NCI-H146 treated with DMSO at 0.1 percent for 48 hours (cell line): ENCODE measurements around the gene GPR142.

ENCODE experiments used
- DNase-seq: peaks from one replicate; lab custom pipeline; 2025; ENCODE audit not compliant: unreplicated experiment; lab: John Stamatoyannopoulos, UW

GPR142 gene, protein sequence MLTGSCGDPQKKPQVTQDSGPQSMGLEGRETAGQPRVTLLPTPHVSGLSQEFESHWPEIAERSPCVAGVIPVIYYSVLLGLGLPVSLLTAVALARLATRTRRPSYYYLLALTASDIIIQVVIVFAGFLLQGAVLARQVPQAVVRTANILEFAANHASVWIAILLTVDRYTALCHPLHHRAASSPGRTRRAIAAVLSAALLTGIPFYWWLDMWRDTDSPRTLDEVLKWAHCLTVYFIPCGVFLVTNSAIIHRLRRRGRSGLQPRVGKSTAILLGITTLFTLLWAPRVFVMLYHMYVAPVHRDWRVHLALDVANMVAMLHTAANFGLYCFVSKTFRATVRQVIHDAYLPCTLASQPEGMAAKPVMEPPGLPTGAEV

DNA sequence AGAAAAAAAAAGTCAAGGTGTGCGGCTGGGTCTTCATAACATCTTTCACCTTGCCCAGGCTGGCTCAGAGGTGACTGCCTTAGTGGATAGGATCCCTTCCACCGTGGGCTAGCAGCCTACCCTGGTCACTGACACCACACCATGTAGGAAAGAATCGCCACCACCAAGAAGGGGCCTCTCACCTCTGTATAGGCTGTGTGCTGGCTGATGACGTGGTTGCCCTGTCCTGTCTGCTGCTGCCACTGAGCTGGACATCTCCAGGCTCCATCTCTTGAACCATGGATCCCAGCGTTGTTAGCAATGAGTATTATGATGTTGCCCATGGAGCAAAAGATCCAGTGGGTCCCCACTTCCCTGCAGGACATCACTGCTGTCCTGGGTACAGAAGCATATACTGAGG, at the start of gene GPR142:
TSS of gene GPR142 (plus strand) at position 301 of the 400 bp plus-strand sequence. CDS start 2,035 bp downstream, outside the sequence.
- no peak for DNase-seq

DNA sequence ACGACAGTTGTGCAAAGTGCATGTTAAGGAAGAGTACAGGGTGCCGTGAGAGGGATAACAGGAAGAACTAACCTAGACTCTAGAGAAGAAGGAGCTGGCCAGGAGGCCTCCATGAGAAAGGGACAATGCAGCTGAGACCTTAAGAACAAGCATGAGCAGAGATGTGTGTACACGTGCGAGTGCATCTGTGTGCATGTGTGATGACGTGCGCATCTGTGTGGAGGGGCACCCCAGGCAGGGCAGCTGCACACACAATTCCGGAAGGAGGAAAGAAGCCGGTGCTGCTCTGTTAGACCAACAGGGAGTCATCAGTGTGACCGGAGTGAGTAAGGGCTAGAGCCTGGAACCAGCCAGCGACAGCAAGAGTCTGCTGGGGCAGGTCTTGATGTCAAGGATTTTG, 48.9 kb upstream of the GPR142 start:
- no peak for DNase-seq

DNA sequence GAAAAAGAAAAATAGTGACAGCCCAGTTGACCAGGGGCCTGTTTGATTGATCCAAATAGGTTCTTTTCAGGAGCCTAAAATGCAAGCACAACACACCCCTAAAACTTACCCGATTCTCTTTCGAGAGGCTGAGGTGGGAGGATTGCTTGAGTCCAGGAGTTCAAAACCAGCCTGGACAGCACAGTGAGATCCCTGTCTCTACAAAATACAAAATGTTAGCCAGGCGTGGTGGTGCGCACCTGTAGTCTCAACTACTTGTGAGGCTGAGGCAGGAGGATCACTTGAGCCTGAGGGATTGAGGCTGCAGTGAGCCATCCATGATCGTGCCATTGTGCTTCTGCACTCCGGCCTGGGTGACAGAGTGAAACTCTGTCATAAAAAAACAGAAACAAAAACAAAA, 42.8 kb upstream of the GPR142 start:
- DNase-seq, result no peak

DNA sequence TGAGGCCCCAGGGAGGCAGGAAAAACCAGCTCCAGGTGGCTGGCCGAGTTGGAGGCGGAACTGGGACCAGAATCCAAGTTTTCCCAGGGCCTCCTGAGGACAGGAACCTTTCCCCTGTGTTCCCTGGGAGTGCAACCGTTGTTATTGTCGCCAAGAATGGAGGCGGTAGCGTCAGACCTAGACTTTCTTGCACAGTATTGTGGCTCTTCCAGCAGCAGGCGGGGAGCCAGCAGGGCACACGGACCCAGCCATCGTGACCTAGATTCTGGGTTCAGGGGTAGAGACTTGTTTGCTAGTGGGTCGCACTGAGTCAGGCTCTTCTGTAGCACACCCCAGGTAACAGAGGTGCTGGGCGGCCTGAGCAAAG, 41.9 kb upstream of the GPR142 start:
- DNase-seq, result no peak

DNA sequence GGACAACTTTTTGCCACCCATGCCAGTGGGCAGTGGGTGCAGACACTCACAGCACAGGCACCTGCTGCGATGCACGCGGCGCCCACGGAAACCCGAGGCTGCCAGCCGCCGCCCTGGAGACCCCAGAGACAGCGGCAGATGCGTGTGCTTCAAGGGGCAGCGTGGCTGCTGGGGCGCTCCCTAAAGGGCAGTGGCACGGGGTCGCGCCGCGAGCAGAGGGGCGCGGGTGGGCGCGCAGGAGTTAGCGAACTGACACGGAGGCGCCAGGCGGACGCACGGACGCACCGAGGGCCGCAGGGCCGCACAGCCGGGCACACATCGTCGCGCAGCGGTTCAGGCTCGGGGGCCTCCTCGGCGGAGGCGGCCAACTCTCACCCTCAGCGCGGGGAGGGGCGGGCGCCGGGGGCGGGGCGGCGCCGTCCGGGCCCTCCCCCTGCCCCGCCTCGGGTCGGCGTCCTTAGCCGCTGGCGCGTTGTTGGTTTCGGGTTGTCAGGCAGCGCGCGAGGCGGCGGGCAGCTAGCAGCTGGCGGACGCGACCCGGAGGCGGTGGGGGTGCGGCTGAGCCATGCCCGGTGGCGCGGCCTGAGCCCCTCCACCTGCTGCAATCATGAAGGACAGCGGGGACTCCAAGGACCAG, 41.4 kb upstream of the GPR142 start, which contains the start of gene KIF19:
TSS of gene KIF19 (plus strand) at position 484 of the 637 bp plus-strand sequence. CDS start at position 608, 124 bp downstream.
- no peak for DNase-seq

DNA sequence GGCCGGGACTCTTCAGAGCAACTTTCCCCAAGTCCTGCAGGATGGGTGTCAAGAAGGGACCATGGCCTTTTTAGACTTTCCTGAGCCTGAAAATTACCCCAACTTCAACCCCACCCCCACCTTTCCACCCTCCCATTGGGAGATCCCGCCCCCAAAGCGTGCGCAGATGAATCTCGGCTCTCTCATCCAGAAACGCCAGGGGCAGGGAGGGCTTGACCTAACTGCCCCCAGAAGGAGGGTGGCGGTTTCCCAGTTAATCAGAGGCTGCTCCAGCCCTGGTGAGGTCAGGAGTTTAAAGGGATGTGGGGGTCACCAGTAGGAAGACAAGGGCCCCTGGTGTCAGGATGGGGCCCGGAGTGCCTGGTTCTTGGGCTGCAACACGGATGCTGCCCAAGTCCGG, 40.8 kb upstream of the GPR142 start:
- DNase-seq, result no peak

DNA sequence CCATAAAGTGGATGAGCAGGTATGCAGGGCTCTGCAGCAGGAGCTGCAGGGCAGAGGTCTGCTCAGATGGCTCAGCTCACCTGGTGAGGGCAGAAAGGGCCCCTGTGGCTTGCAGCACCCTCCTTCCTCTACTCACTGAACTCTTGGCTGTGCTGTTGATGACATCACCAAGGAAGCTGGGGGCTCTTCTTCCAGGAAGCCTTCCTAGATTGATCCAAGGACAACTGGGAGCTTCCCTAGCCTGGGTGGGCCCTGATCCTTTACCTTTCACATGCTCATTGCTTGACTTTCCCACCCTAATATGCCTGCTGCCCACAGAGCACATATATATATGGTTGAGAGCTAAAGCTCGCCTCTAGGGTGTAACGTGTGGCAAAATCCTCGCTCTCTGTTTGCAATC, 38.8 kb upstream of the GPR142 start:
- no peak for DNase-seq

DNA sequence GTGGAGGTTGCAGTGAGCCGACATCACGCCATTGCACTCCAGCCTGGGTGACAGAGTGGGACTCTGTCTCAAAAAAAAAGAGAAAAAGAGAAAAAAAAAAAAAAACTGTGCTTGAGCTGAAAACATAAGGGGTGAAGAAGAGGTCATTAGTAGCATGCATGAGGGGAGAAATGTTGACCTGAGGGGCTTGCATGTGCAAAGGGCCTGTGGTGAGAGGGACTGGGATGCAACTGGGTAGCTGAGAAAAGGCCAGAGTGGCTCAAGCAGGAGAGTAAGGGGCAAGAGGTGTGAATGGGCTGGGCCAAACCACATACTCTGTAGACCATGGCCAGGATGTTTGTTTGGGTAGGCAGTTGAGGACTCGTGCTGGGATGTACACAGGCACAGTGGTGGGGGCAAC, 37.9 kb upstream of the GPR142 start:
- no peak for DNase-seq

DNA sequence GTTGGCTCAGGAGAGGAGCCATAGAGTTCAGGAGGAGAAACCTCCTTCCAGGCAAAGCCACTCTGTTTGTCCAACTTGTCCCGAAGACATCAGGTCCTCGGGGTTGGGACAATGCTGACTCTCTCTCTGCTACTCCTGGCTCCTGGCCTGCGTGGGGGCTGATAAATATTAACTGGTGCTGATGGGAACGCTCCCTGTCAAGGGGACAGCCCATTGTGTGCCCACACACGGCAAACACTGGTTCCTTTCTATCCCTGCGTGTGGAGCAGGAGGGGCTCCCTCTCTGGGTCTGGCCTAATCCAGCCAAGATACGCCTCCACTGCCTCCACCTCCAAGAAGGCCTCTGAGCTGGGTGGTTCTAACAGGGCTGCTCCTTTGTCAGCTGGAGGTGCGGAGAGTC, 36.9 kb upstream of the GPR142 start:
- DNase-seq, result no peak

DNA sequence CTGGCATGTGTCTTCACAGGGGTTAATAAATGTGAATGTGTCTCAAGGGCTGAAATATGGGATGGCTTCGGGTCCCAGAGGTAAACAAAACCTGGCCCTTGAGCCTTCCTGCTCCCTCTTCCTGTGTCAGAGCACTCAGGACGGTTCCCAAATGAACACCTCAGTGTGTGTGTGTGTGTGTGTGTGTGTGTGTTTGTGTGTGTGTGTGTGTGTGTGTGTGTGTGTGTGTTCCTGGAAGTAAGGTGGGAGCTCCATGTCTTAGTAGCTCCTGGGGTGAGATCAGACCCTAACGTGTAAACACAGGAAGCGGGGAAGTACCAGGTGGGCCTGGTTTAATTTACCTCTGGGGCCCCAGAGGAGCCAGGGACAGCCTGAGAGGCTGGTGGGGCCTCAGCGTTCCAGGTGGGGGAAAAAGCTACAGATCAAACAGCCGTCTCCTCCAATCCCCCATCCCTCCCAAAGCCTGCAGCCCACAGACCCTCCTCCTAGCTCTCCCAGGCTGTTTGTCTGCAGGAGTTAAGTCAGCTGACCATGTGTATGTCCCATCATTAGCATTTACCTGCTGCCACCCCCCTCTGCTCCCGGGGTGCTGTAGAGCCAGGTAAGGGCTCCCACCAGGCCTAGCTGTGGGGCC, 35.2 kb upstream of the GPR142 start:
- no peak for DNase-seq

DNA sequence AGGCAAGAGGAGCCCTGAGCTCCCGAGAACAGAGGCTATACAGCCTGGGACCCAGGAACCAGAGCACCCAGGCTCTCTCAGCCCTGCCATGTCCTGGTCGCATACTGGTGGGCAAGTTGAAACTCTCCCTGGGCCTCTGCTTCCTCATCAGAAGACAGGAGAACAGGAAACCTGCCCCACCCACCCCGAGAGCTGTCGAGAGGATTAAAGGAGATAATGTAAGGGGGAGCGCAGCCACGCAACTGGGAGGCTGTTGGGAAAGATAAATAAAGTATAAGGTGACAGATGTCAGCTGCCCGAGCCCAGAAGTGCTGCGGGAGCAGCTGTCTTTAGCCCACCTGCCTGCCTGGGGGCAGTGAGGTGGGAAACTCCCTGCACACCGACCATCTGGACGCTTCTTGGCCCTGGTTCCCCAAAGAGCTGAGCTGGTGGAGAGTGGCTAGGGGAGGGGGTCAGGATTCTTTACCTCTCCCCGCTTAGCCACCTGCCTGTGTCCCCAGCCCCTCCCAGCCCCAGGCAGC, 34.5 kb upstream of the GPR142 start:
- DNase-seq, result peak; percentile 29

DNA sequence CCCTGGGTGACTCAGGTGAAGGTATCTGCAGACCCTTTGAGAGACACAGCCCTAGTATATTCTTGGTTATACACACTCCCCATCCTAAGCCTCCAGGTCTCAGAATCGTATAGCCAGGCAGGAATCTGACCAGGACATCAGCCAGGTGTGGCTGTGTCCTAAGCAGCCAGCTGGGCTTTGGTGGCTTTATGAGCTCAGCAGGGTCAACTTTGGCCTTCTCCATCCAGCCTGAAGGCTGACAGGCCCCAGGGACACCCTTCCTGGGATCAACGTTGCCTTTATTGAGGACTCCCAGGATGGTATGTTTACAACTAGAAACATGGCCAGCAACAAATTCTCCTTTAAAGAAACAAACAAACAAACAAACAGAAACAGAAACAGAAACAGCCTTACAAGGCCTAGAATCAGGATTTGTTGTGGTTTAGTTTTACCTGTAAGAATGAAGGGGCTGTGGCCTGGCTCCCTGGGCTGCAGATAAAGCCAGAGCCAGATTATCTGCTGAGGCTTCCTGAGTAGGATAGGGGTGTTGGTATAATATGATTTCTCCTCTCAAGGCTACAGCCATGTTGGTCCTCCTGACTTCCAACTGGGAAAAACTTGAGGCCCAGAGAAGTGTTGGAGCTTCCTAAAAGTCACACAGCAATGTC, 32.8 kb upstream of the GPR142 start:
- DNase-seq, result no peak

DNA sequence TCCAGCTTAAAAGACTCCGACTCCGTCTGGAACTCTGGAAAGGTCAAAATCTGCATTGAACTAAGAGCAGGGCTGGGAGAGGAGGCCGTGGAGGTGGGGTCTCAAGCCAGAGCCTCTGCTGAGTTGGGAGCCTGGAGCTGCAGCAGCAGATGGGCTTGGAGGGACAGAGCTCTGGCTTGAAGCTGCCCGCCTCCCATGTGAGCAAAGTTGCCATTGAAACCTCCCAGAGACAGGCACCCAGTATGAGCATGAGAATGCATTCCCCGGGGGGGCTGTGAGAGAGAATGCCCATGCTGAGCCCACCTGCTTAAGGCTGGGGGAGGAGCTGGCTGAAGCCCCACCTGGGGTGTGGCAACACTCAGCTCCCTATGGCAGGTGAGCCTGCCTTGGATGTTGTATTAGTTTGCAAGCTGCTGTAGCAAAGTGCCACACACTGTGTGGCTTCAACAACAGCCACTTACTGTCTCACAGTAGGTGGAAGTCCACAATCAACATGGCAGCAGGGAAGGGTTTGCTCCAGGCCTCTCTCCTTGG, 31.7 kb upstream of the GPR142 start:
- DNase-seq, result no peak

DNA sequence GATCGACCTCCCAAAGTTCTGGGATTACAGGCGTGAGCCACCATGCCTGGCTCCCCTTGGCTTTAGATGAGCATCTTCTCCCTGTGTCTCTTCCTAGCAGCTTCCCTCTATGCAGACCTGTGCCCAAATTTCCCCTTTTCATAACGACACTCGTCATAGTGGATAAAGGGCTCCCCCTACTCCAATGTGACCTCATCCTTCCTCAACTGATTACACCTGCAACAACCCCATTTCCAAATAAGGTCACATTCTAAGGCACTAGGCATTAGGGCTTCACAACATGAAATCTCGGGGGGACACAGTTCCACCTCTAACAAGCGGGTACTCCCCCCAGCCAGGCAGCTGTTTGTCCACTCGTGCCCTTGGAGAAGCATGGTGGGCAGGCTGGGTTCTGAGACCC, 31.0 kb upstream of the GPR142 start:
- DNase-seq, result no peak

DNA sequence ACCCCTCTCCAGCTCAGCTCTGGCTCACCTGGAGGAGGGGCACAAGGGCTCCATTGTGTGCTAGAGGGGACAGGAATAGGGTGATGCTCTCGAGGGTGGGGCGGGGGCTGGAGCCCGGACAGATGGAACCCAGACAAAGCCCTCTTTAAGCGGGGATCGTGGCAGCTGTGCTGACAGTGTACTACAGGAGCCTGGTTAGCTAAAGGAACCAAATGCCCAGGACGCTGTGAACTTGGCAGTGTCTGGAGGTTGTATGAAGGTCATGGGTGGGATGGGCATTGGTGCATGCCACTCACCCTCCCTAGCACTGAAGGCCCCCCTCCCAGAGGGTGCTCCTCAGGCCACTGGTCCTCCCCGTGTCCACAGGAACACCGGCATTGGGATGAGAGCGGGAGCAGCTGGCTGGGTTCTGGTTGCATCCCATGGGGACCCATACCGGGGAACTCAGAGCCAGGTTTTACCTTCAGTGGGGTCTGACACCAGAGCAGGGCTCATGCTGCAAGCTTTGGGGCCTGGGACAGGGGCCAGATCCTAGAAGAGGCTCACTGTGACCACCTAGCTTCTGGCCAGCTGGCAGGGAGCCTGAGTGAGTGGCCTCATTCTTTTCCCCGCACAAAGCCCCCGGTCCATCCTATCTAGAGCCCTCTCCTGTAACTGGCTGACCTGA, 29.3 kb upstream of the GPR142 start:
- DNase-seq, result no peak

DNA sequence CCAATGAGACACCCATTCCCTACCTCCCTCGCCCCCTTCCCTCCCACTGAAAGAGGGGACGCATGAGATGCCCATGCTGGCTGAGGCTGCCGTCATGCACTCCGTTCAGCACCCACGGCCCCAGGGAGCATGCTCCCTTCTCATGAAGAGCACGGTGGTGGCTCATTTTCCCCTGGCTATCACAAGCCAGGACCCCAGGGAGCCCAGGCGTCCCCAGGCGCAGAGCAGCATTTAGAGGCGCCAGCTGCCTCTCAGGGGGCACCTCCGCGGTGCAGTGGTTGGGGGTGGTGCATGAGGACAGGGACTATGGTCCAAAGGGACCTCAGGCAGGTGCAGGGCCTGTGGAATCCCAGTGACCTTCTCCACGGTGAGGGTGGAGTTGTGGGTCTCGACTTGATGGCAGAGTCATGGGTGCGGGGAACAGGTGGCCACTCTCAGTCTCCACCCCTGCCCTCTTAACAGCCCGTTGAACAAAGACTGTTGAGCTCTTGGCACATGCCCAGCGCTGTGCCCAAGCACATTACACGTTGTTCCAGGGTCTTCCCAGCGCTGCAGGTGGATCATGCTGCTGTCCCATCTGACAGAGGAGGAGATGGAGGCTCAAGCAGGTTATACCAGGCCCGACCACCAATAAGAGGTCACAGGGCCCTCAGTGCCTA, 27.6 kb upstream of the GPR142 start:
- DNase-seq, result no peak

DNA sequence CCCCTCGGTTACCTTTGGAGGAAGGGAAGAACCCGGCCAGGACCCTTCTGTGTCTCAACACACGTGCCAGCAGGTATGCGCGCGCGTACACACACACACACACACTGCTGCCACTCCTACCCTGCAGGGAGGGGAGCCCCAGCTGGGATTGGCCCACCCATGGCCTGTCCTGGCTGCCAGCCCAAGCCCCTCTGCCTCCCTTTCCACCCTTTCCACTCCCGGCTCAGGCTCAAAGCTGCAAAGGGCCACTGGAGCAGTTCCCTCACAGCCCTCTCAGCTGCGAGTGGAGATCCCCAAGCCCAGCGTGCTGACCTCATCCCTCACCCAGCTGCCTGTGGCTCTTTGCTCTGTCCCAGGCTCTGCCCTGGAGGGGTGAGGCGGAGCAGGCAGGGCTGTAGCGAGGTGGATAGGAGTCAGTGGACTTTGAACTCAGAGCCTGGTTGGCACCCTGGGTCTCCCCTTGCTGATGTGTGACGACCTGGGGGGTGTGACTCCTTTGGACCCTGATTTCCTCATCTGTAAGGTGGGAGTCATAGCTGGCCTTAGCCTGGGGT, 26.8 kb upstream of the GPR142 start:
- no peak for DNase-seq

DNA sequence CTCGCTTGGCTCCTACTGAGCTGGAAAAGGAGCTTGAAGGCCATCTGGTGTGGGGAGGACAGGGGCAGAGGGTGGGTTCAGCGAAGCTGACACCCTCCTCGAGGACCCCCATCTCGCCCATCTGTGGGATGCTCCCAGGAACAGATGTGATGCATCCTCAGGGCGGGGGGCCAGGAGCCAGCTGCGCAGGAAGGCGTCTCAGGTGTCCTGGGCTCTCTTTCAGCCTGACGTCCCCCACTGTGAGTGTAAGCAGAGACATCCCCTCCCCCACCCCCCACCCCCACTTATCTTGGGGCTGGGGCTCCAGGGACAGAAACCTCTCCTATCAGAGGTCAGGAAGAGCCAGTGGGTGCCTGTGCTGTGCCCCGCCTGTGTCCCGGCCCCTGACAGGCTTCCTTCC, 25.1 kb upstream of the GPR142 start:
- DNase-seq, result no peak

DNA sequence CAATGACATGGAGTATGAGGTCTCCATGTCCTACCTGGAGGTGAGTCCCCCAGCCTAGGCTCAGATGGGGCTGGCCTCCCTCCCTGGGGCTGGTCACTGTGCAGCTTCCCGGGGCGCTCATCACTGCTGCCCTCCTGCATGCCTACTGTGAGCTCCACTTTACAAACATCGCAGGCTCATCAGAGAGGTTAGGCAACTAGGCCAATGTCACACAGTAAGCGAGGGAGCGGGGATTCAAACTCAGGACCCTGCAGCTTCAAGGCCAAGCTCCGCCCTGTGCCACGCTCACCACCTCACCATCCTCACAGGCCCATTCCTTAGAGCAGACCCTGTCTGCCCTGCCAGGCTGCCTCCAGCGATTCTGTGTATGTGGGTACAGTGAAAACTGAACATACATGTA, 24.2 kb upstream of the GPR142 start:
- DNase-seq, result no peak
